Activated CD8-positive, alpha-beta memory T cell treated with anti-CD3 and anti-CD28 coated beads, Interleukin-2, amount 10 ng/mL, durations not matched to agents 7 days and 5 days (primary cell): ENCODE results near the gene SLC35G1. TPM values are rescaled to one million over a fixed set of nuclear protein-coding genes. Genes with fewer than 3 reads are reported as not detected.

Experiments used
- ATAC-seq: fragments of 150-1000 bp; cut with Tn5 transposase; one replicate; pipeline ENCODE4 v1.10.0; 2021; ENCODE audit warnings: moderate library complexity
- CTCF ChIA-PET: fragments of 350-600 bp; sonication (Branson Sonifier 250); formaldehyde crosslinking; loops from one replicate; lab custom pipeline; 2021; ENCODE audit warnings: antibody characterized with exemption; lab: Charles Lee
- DNase-seq: peaks from one replicate; pipeline ENCODE4 v3.0.0-alpha.2; 2020
- H3K27ac Mint-ChIP-seq: one replicate; pipeline ENCODE4 v1.8.0; 2021; ENCODE audit warnings: mild to moderate bottlenecking, mixed read lengths
- H3K27me3 Mint-ChIP-seq: one replicate; pipeline ENCODE4 v1.8.0; 2021; ENCODE audit warnings: mixed read lengths
- H3K36me3 Mint-ChIP-seq: one replicate; pipeline ENCODE4 v1.8.0; 2021; ENCODE audit warnings: mild to moderate bottlenecking, mixed read lengths
- H3K4me1 Mint-ChIP-seq: one replicate; pipeline ENCODE4 v1.8.0; 2021; ENCODE audit warnings: mixed read lengths
- H3K4me3 Mint-ChIP-seq: one replicate; pipeline ENCODE4 v1.8.0; 2021; ENCODE audit warnings: mild to moderate bottlenecking, moderate library complexity, mixed read lengths
- H3K9me3 Mint-ChIP-seq: one replicate; pipeline ENCODE4 v1.8.0; 2022; ENCODE audit warnings: low read depth, mixed read lengths
- total RNA-seq, 2 experiments: library from RNA; stranded (reverse); gene quantifications; one replicate each; pipeline ENCODE4 v1.2.3, GENCODE V29; 2021

Gene SLC35G1
- total RNA-seq, 2 experiments from 2014 or later, result 4.1 to 6.1 TPM

- Mint-ChIP-seq H3K9me3 (no peaks in the 10 kb centered on the region), H3K4me1 (no peaks in the 10 kb centered on the region), H3K27ac (no peak overlapping the region), H3K36me3 (no peaks in the 10 kb centered on the region), H3K4me3 (no peak overlapping the region), H3K27me3 (no peaks in the 10 kb centered on the region)
- ATAC-seq (no peak), DNase-seq (no peak)
- CTCF ChIA-PET, result no interaction called here
Measured at GRCh38 chr10:93945819-93946218, 52.0 kb downstream of the SLC35G1 start.

- CTCF ChIA-PET, result no interaction called here
Measured at GRCh38 chr10:93947055-93947454, 53.3 kb downstream of the SLC35G1 start.

GRCh38 chr10:93947524-93947923 lies 53.7 kb downstream of the SLC35G1 start:
- DNase-seq (no peak), ATAC-seq (no peak)
- Mint-ChIP-seq H3K36me3 (no peaks in the 10 kb centered on the region), H3K4me1 (no peaks in the 10 kb centered on the region), H3K4me3 (no peak overlapping the region), H3K9me3 (no peaks in the 10 kb centered on the region), H3K27me3 (no peaks in the 10 kb centered on the region), H3K27ac (no peak overlapping the region)
- CTCF ChIA-PET, result no interaction called here

More at GRCh38 chr10:93947055-93947454, 53.3 kb downstream of the SLC35G1 start:
- no peaks in the 10 kb centered on the region for H3K4me1 Mint-ChIP-seq
- H3K9me3 Mint-ChIP-seq, result no peaks in the 10 kb centered on the region
- H3K27ac Mint-ChIP-seq, result no peak overlapping the region
- DNase-seq (no peak), ATAC-seq (no peak)
- H3K27me3 Mint-ChIP-seq, result no peaks in the 10 kb centered on the region
- H3K4me3 Mint-ChIP-seq, result no peak overlapping the region
- H3K36me3 Mint-ChIP-seq, result no peaks in the 10 kb centered on the region

GRCh38 chr10:93951905-93952304 lies 58.1 kb downstream of the SLC35G1 start:
- Mint-ChIP-seq H3K9me3 (no peaks in the 10 kb centered on the region), H3K36me3 (no peaks in the 10 kb centered on the region), H3K27me3 (no peaks in the 10 kb centered on the region), H3K4me3 (no peak overlapping the region), H3K4me1 (no peaks in the 10 kb centered on the region), H3K27ac (no peak overlapping the region)
- CTCF ChIA-PET, result no interaction called here
- DNase-seq (no peak), ATAC-seq (no peak)

Other genes starting within 250 kb of the SLC35G1 start
- gene FRA10AC1, start 191.4 kb upstream of the SLC35G1 start, total RNA-seq, result 10 to 100 TPM; 12.5 to 12.8 TPM
- gene LGI1, start 136.0 kb upstream of the SLC35G1 start, total RNA-seq, result not detected
- under 1 TPM in 1 of 2 experiments, not detected in 1; 0.06 TPM for gene PLCE1, start 100.0 kb downstream of the SLC35G1 start, total RNA-seq